Colonic mucosa (tissue), 4 donors: Measurements from ENCODE around the gene CRB2. TPM values are rescaled to one million over a fixed set of nuclear protein-coding genes. Genes with fewer than 3 reads are reported as not detected.

Experiments
- DNase-seq: peaks from one replicate; pipeline ENCODE4 v3.0.0-alpha.2; 2020
- H3K27ac ChIP-seq: fragments of 200-600 bp; one replicate; pipeline ENCODE4 v1.8.0; 2021
- H3K27me3 ChIP-seq: fragments of 200-600 bp; one replicate; pipeline ENCODE4 v1.8.0; 2021
- H3K36me3 ChIP-seq: fragments of 200-600 bp; one replicate; pipeline ENCODE4 v1.8.0; 2021
- H3K4me1 ChIP-seq: fragments of 200-600 bp; one replicate; pipeline ENCODE4 v1.8.0; 2021; ENCODE audit warnings: mild to moderate bottlenecking
- H3K4me3 ChIP-seq: fragments of 200-600 bp; one replicate; pipeline ENCODE4 v1.8.0; 2021
- H3K9ac ChIP-seq, 2 donors: one replicate each; pipeline ENCODE4 v1.7.0; 2013; ENCODE audit warnings: control low read depth in 2 of 2, low read depth in 2 of 2, low read length in 2 of 2
- H3K9me3 ChIP-seq: fragments of 200-600 bp; one replicate; pipeline ENCODE4 v1.8.0; 2021
- intact Hi-C: fragments of 100-400 bp; cut with DNase I; formaldehyde crosslinking; loops from one replicate; pipeline ENCODE4 v1.14.1; 2022
- total RNA-seq, 2 donors: library from RNA; stranded (reverse); fragmentation: NEBNext Ultra II Directional in 1 of 2; extraction: Animal tissue kit (Norgen Biotek cat#: 25700) in 1 of 2; gene quantifications; one replicate each; pipeline ENCODE4 v1.2.1, GENCODE V29; 2021
- TF ChIP-seq, protein P1 (sequence below): fragments of 200-600 bp; IDR thresholded peaks from one replicate; pipeline ENCODE4 v1.8.0; 2022; ENCODE audit warnings: antibody characterized with exemption, mild to moderate bottlenecking
- donor health status: healthy.
- donor health status: DM: no; HTN: no; CAD: no.
- donor health status: DM: no; HTN: no; CAD: no.

The CRB2 gene
- total RNA-seq, 2 donors from 2014 or later, result 0.69 to 2.4 TPM

DNA sequence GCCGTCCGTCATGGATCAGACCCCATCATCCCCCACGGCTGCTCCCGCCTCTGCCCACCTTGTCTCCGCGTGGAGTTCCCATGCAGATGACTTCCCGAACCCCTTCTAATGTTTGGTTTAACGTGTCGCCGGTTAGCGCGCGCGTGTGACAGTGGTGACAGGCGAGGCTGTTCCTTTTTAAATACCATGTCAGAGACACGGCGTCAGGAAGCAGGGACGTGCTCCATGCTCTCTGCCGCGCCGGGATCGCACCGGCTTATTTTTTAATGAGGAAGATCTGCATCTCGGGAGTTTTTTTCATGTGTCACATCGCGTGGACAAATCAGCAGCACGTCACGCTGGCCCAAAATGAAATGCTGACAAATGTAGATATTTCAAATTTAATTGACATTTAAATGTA is 35.9 kb downstream of the CRB2 start:
- no peaks in the 10 kb centered on the region for H3K9me3 ChIP-seq
- TF ChIP-seq, protein P1, sequence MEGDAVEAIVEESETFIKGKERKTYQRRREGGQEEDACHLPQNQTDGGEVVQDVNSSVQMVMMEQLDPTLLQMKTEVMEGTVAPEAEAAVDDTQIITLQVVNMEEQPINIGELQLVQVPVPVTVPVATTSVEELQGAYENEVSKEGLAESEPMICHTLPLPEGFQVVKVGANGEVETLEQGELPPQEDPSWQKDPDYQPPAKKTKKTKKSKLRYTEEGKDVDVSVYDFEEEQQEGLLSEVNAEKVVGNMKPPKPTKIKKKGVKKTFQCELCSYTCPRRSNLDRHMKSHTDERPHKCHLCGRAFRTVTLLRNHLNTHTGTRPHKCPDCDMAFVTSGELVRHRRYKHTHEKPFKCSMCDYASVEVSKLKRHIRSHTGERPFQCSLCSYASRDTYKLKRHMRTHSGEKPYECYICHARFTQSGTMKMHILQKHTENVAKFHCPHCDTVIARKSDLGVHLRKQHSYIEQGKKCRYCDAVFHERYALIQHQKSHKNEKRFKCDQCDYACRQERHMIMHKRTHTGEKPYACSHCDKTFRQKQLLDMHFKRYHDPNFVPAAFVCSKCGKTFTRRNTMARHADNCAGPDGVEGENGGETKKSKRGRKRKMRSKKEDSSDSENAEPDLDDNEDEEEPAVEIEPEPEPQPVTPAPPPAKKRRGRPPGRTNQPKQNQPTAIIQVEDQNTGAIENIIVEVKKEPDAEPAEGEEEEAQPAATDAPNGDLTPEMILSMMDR, result no peak
- intact Hi-C loops, result no loop called here

DNA sequence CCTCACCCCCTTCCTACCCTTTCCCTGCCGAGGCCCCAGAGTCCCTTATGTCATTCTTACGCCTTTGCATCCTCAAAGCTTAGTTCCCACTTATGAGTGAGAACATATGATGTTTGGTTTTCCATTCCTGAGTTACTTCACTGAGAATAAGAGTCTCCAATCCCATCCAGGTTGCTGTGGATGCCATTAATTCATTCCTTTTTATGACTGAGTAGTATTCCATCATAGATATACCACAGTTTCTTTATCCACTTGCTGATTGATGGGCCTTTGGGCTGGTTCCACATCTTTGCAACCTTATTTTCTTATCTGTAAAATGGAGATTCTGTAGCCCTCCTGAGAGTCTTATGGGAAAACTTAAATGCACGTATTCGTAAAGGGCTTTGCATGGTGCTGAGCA is 36.8 kb downstream of the CRB2 start:
- TF ChIP-seq, protein P1, result no peak
- H3K4me3 ChIP-seq, result no peak overlapping the region
- intact Hi-C loops, result no loop called here
- no peak overlapping the region for H3K27ac ChIP-seq
- no peak for DNase-seq
- no peaks in the 10 kb centered on the region for H3K36me3 ChIP-seq
- no peaks in the 10 kb centered on the region for H3K9me3 ChIP-seq
- H3K9ac ChIP-seq, result no peak overlapping the region
- H3K27me3 ChIP-seq, result no peaks in the 10 kb centered on the region
- no peaks in the 10 kb centered on the region for H3K4me1 ChIP-seq

More for the DNA sequence above, 35.9 kb downstream of the CRB2 start:
- Histone ChIP-seq H3K4me1 (no peaks in the 10 kb centered on the region), H3K27me3 (no peaks in the 10 kb centered on the region), H3K4me3 (no peak overlapping the region), H3K36me3 (no peaks in the 10 kb centered on the region), H3K27ac (no peak overlapping the region), H3K9ac (no peak overlapping the region)
- DNase-seq, result no peak

DNA sequence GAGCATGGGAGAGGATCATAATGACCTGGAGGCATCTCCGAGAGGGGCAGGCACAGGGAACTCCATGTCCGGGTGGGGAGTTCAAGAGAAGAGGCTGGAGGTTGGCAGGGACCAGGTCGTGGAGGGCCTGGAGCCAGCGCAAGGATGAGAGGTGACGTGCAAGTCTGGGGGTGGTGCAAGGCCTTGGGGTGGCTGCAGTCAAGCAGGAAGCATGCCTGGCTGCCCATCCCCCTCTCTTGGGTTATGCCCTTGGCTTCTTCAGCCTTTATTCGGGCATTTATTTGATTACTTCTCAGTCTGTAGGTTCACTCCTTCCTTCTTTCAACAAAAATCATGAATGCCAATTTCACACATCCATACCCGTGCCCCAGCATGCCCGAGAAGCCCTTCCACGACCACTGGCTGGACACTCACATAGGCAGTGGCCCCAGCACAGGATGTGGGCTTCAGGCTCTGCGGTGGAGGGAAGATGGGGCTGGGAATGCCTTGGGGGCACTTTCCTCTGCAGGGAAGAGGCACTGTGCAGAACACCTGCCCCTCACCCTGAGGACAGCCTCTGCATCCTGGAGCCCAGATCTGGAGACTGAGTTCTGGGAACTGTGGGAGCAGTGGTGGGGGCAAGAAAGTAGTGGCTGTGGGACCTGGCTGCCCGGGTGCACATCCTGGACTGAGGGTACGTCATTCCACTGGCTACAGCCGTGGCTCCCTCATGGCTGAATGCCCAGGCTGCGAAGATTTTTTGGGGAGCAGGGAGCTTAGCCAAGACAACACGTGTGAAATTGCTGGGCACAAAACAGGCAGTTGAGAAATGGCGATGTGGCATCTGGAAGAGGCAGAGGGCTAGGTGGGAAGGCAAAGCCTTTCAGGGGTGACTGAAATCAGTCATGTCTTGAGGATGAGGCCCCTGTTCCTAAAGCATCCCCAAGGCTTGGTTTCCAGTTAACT is 38.6 kb downstream of the CRB2 start:
- no peaks in the 10 kb centered on the region for H3K4me1 ChIP-seq
- no peak overlapping the region for H3K9ac ChIP-seq
- H3K36me3 ChIP-seq, result no peaks in the 10 kb centered on the region
- TF ChIP-seq, protein P1, result no peak
- H3K9me3 ChIP-seq, result no peaks in the 10 kb centered on the region
- intact Hi-C loops, result no loop called here
- no peak for DNase-seq
- H3K27ac ChIP-seq, result no peak overlapping the region
- H3K27me3 ChIP-seq, result no peaks in the 10 kb centered on the region
- H3K4me3 ChIP-seq, result no peak overlapping the region

DNA sequence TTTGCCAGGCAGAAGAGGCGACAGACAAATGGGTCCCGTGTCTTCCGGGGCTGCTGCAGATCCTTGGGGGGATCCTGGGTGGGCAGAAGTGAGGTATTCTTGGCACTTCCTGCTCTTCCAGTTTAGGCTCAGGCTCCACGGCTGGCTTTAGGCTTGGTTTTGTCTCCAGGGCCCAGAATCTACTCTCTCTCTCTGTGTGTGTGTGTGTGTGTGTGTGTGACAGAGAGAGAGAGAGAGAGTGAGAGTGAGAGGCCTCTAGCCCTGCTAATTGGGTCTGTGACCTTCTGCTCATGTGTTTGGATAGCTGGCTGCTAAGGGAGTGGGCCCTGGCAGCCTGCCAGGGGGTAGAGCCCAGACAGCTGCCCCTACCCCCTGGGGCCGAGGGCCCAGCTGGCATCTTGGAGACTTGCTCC is 39.3 kb downstream of the CRB2 start:
- Histone ChIP-seq H3K4me3 (no peak overlapping the region), H3K36me3 (no peaks in the 10 kb centered on the region), H3K27me3 (no peaks in the 10 kb centered on the region), H3K9me3 (no peaks in the 10 kb centered on the region), H3K9ac (no peak overlapping the region), H3K27ac (no peak overlapping the region), H3K4me1 (no peaks in the 10 kb centered on the region)
- TF ChIP-seq, protein P1, result no peak
- no peak for DNase-seq
- intact Hi-C loops, result no loop called here

DNA sequence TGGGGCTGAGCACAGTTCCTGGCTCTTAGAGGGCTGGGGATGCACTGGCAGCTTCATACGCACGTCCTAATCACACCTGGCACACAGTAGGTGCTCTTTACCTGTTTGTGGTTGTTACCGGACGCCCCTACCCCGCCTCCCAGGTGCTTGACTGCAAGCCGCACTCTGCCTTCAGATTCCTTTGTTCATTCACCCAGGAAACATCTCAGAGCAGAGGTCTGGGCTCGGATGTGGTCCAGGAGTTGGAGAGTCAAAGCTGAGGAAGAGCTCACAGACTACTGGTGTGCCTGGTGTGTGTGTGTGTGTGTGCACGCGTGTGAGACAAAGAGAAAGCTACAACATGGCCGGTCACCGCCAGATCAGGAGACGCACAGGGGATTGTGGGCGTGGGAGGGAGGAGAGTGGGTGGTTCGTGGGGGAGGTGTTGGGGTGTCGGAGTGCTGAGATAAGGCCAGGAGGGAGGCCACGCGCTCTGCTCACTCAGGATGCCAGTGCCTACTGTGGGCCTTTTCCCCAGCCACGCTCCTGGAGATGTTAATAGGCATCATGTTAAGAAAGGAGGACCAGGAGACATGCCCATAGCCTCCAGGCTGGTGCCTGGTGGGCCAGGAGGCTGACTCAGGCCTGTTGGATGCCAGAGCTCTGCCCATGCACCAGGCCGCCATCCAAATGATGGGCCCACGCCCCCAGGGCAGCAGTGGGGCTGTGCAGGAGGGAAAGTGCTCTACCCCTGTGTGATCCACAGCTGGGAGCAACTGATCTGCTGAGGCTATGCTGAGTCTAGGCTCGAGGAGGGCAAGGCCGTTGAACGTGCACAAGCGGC is 39.9 kb downstream of the CRB2 start:
- Histone ChIP-seq H3K27ac (no peak overlapping the region), H3K4me1 (no peaks in the 10 kb centered on the region), H3K36me3 (no peaks in the 10 kb centered on the region), H3K9me3 (no peaks in the 10 kb centered on the region), H3K4me3 (no peak overlapping the region), H3K27me3 (no peaks in the 10 kb centered on the region), H3K9ac (no peak overlapping the region)
- TF ChIP-seq, protein P1, result no peak
- DNase-seq, result no peak
- intact Hi-C loops, result no loop called here
